ENCODE measurements around the gene COL18A1.
"Not testable (repeated sequence)": the region's sequence is repeated elsewhere in the genome, so short reads cannot be mapped to it uniquely, and the experiment has no call there.

The COL18A1 gene

DNA sequence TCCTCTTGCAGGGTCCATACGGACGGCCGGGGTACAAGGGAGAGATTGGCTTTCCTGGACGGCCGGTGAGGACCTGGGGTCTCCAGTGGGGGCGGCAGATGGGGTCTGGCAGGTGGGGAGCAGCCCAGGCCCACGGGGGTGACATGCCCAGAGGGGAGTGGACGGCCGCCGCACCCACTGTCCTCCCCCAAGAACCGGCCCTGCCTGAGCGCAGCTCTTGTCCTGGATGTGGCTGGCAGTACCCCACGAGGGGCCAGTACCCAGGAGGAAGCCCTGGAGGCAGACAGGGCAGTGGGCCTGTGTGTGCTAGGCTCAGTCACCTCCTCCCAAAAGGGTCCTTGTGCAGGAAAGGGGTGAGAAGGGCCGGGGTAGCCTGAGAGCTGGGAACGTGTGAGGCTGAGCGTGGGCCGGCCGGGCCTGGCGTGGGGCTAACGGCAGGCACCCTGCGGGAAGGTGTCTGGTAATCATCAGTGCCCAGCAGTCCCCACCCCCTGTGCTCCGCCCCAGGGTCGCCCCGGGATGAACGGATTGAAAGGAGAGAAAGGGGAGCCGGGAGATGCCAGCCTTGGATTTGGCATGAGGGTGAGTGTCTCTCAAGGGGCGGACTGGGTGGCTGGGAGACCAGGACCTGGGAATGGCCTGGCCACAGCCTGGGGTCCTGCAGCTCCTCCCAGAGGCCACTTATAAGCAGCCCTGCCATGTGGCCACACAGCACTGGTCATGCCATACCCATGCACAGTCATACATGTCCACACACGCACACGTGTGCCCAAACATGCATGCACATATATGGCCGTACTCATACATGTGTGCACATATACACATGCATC is 90.1 kb downstream of the COL18A1 start:
- no peak for DNase-seq (ENCODE audit: low read depth)

DNA sequence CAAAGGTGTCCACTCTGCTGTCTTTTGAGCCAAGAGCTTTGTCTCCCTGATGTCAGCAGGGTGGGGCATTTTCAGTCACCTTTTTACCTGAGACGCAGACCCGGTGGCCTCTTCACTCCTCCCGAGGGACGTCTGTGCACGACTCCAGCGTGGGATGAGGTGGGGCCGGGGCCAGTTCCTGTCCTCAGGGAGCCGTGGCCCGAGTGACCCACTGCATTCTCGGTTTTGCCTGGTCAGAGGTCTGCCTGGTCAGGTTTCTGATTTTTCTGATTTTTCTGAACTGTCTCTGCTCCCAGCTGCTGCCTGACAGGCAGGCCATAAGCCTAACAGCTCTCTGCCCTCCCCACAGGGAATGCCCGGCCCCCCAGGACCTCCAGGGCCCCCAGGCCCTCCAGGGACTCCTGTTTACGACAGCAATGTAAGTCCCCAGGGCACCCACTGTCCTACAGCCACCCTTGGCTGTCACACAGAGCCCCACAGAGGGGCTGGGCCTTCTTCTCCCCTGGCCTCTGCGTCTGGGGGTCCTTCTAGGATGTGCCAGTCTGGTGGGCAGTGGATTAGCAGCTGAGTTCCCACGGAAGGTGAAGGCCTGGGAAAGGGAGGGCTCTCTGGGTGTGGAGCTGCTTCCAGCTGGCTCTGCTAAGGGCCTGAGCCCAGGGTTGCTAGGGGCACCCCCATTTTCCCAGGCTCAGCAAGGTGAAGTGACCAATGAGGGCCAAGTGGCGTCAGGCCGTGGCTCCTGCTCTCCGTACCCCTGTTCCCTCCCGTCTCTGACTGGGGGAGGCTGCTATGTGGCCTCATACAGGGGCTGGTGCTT is 91.4 kb downstream of the COL18A1 start:
- no peak for DNase-seq (ENCODE audit: low read depth)

DNA sequence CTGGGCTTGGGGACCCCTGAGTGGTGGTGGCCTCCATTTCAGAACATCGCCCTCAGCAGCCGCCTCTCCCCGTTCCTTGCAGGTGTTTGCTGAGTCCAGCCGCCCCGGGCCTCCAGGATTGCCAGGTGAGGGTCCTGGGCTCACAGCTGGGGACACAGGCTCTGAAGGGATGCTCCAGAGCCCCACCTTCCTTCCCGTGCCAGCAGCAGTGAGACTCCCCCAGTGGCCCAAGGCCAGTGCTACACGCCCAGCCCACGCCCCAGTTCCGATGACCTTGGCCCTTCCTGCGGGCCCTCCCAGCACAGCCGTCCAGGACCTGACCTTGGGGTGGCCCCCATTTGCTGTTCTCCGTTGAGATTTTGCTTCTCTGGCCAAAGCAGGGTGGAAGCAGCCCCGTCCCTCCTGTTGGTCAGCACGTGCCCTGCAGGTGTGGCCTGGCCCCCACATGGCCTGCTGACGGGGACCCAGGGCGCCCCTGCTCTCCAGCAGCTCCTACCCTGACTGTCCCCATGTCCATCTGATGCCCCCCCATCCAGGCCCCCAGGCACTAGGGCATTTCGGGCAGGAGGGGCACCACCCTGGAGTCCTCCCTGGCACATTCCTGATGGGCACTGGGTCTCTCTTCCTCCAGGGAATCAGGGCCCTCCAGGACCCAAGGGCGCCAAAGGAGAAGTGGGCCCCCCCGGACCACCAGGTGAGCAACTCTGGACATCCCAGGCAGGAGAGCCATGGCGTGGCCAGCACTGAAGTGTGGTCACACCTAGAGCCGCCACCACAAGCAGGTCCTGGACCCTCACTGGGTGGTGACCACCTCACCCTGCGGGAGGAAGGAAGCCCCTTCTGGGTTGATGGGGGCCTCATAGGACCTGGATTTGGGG is 92.2 kb downstream of the COL18A1 start:
- no peak for DNase-seq (ENCODE audit: low read depth)

DNA sequence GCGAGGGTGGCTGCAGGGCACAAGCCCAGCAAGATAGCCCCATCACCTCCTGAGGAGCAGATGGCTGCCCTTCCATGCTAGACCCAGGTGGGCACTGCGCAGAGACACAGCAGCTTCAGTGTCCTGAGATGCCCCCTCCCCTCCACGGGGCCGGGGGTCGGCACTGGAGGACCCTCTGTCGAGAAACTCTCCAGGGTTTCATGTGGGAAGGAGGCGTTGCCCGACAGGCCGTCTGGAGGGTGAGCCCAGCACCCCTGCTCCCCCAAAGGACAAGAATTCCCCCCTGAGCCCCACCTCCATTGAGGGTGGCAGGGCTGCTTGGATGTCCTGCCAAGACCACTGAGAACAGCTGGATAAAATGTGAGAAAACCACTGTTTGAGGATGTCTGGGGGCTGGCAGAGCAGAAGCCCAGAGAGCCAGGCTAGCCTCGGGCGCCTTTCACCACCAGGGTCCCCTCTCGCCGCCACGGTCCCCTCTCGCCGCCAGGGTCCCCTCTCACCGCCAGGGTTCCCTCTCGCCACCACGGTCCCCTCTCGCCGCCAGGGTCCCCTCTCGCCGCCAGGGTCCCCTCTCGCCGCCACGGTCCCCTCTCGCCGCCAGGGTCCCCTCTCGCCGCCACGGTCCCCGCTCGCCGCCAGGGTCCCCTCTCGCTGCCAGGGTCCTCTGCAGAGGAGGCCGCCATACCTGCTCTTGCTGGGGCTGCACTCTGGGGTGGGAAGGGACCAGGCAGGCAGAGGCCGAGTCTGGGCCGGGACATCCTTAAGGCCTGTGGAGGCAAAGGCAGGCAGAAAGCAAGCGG is 93.1 kb downstream of the COL18A1 start:
- DNase-seq (ENCODE audit: low read depth): no peak

DNA sequence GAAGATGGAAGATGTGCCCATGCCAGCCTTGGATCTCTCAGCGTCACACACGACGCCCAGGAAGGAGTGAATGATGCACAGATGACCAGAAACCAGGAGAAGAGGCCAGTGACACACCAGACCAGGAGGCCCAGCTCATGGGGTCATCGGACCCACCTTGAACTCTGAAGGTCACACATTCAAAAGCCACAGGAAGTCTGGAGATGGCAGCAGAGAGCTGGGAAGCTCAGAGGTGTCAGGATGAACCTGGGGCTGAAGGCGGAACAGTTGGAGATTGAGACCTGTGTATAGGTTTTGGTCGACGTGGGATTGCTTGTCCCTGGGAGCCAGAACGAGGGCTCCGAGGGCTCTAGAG is 93.7 kb downstream of the COL18A1 start:
- DNase-seq (ENCODE audit: low read depth): no peak

GRCh38 chr21:45499201-45499750 is 94.3 kb downstream of the COL18A1 start:
- DNase-seq (ENCODE audit: low read depth): no peak

GRCh38 chr21:45499970-45500577 is 95.1 kb downstream of the COL18A1 start:
- no peak for DNase-seq (ENCODE audit: low read depth)

- DNase-seq (ENCODE audit: low read depth): not testable (repeated sequence)
Observed at GRCh38 chr21:45501081-45502005, 96.4 kb downstream of the COL18A1 start.

DNA sequence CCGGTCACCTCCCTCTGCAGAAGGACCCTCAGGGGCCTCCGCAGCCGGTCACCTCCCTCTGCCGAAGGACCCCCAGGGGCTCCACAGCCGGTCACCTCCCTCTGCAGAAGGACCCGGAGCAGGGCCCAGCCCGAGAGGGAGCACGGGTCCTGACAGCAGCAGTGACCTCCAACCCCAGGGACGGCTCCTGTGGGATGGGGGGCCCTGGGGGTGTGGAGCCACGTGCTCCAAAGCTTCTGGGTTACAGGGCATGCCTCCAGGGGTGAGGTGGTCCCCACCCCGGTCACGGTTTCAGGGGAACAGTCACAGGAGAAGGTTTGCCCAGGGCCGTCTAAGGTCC is 97.0 kb downstream of the COL18A1 start:
- no peak for DNase-seq (ENCODE audit: low read depth)

GRCh38 chr21:45502600-45502999 is 97.6 kb downstream of the COL18A1 start:
- DNase-seq (ENCODE audit: low read depth): no peak

DNA sequence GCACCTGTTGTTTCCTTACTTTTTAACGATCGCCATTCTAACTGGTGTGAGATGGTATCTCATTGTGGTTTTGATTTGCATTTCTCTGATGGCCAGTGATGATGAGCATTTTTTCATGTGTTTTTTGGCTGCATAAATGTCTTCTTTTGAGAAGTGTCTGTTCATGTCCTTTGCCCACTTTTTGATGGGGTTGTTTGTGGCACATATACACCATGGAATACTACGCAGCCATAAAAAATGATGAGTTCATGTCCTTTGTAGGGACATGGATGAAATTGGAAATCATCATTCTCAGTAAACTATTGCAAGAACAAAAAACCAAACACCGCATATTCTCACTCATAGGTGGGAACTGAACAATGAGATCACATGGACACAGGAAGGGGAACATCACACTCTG is 98.3 kb downstream of the COL18A1 start:
- not testable (repeated sequence) for DNase-seq (ENCODE audit: low read depth)

DNA sequence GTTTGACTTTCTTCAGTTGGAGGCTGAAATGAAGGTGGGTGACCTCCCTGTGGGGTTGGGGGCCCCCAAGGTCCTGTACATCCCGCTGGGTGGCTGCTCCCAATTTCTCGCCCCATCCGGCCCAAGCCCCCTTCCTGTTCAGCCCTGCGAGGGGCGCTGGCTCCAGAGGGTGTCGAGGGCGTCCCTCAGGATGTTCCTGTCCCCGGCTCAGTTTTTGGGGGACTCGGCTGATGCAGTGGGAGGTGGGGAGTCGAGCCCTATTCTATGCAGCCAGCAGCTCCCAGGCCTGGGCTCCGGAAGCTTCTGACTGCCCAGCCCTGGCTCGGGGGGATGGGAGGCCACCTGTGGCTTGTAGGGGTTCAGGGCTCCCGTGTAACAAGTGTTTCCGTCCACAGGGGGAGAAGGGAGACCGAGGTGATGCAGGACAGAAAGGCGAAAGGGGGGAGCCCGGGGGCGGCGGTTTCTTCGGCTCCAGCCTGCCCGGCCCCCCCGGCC is 99.1 kb downstream of the COL18A1 start:
- no peak for DNase-seq (ENCODE audit: low read depth)

GRCh38 chr21:45504516-45505415 is 99.8 kb downstream of the COL18A1 start:
- DNase-seq (ENCODE audit: low read depth): no peak

DNA sequence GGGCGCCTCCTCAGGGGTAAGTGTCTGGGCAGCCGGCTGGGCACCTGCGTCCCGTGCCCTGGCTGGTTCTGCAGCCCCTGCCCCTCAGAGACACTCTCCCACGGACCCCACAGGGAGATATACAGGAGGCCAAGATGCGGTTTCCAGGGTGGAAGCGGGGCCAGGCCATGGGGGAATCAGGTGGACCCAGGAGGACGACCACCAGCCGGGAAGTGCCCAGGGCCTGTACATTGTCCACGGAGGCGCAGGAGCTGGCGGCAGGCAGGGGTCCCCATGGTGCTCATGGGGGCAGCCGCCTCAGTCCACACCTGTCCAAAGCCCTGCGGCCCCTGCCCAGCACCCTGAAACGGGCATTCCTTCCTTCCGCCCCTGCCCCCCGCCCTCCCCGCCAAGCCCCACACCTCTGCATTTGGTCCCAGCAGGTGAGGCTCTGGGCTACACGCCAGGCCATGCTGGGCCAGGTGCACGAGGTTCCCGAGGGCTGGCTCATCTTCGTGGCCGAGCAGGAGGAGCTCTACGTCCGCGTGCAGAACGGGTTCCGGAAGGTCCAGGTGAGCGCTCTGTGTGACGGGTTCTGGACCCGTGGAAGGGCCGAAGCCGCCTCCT is 100.6 kb downstream of the COL18A1 start:
- DNase-seq (ENCODE audit: low read depth): no peak

- DNase-seq (ENCODE audit: low read depth): no peak
Observed at GRCh38 chr21:45506241-45506817, 101.4 kb downstream of the COL18A1 start.

- DNase-seq (ENCODE audit: low read depth): no peak
Observed at GRCh38 chr21:45506836-45507522, 102.0 kb downstream of the COL18A1 start.

GRCh38 chr21:45507523-45507875 is 102.5 kb downstream of the COL18A1 start:
- no peak for DNase-seq (ENCODE audit: low read depth)
